NCI-H446 (cell line): ENCODE results near the gene NLGN1.
A peak's percentile ranks its signal among the peaks of the same experiment; 100 is the strongest.

ENCODE experiments used
- DNase-seq, 2 experiments: peaks; one replicate each; lab custom pipeline; 2025; lab: John Stamatoyannopoulos, UW

NLGN1 gene

GRCh38 chr3:174285242-174285864 is 887.8 kb downstream of the NLGN1 start:
- peak in 1 of 2 experiments; percentile 49 for DNase-seq

GRCh38 chr3:174287705-174288104 is 890.2 kb downstream of the NLGN1 start:
- no peak for DNase-seq

- no peak for DNase-seq
Observed at GRCh38 chr3:174294616-174295015, 897.1 kb downstream of the NLGN1 start.

- no peak for DNase-seq
Observed at GRCh38 chr3:174295306-174296092, 898.0 kb downstream of the NLGN1 start.

GRCh38 chr3:174302746-174303315 is 905.3 kb downstream of the NLGN1 start:
- DNase-seq: no peak

- DNase-seq: no peak
Observed at GRCh38 chr3:174303907-174304560, 906.5 kb downstream of the NLGN1 start.

GRCh38 chr3:174308736-174309135 is 911.2 kb downstream of the NLGN1 start:
- DNase-seq: no peak

- no peak for DNase-seq
Observed at GRCh38 chr3:174310475-174310983, 913.0 kb downstream of the NLGN1 start.

- no peak for DNase-seq
Observed at GRCh38 chr3:174315225-174315624, 917.7 kb downstream of the NLGN1 start.

GRCh38 chr3:174317005-174317404 is 919.5 kb downstream of the NLGN1 start:
- no peak for DNase-seq

GRCh38 chr3:174318181-174318580 is 920.6 kb downstream of the NLGN1 start:
- no peak for DNase-seq

- no peak for DNase-seq
Observed at GRCh38 chr3:174321548-174321947, 924.0 kb downstream of the NLGN1 start.

- peak; percentile 15 to 47 for DNase-seq
Observed at GRCh38 chr3:174322789-174323188, 925.2 kb downstream of the NLGN1 start.

- DNase-seq: no peak
Observed at GRCh38 chr3:174325171-174325570, 927.6 kb downstream of the NLGN1 start.

- DNase-seq: peak; percentile 46 to 62
Observed at GRCh38 chr3:174325834-174326700, 928.5 kb downstream of the NLGN1 start.

- peak in 1 of 2 experiments; percentile 57 for DNase-seq
Observed at GRCh38 chr3:174329321-174329720, 931.8 kb downstream of the NLGN1 start.

GRCh38 chr3:174330303-174330702 is 932.8 kb downstream of the NLGN1 start:
- peak; percentile 36 to 81 for DNase-seq

- no peak for DNase-seq
Observed at GRCh38 chr3:174331095-174331800, 933.7 kb downstream of the NLGN1 start.

- DNase-seq: no peak
Observed at GRCh38 chr3:174332391-174332790, 934.8 kb downstream of the NLGN1 start.

- peak in 1 of 2 experiments; percentile 40 for DNase-seq
Observed at GRCh38 chr3:174333640-174334039, 936.1 kb downstream of the NLGN1 start.

GRCh38 chr3:174334111-174334510 is 936.6 kb downstream of the NLGN1 start:
- no peak for DNase-seq
